ENCODE measurements around the gene GDF15. TPM values are rescaled to one million over a fixed set of nuclear protein-coding genes. Genes with fewer than 3 reads are reported as not detected.

GDF15 gene
- total RNA-seq, 1 donor from 2014 or later = 5.9 TPM

Small RNA genes lying within 50 kb of the gene (microRNA-seq; reads per million reads assigned to microRNA genes)
- not detected for gene MIR3189 (ENCODE audit: borderline number of aligned reads)

Other genes with a start within 250 kb of the GDF15 start
- gene PIK3R2, start 233.0 kb upstream of the GDF15 start, total RNA-seq = 14.8 TPM
- gene IFI30, start 212.3 kb upstream of the GDF15 start, total RNA-seq = 236 TPM
- 10.7 TPM for gene MPV17L2, start 192.9 kb upstream of the GDF15 start, total RNA-seq
- gene RAB3A, start 182.1 kb upstream of the GDF15 start, total RNA-seq = 3.0 TPM
- gene PDE4C, start 159.7 kb upstream of the GDF15 start, total RNA-seq = not detected
- gene IQCN, start 111.7 kb upstream of the GDF15 start, total RNA-seq = 2.8 TPM
- 320 TPM for gene JUND, start 104.5 kb upstream of the GDF15 start, total RNA-seq
- 68.4 TPM for gene LSM4, start 63.1 kb upstream of the GDF15 start, total RNA-seq
- 48.7 TPM for gene PGPEP1, start 45.6 kb upstream of the GDF15 start, total RNA-seq
- gene LRRC25, start 11.5 kb downstream of the GDF15 start, total RNA-seq = 19.3 TPM
- 63.3 TPM for gene SSBP4, start 33.2 kb downstream of the GDF15 start, total RNA-seq
- gene ISYNA1, start 52.0 kb downstream of the GDF15 start, total RNA-seq = 18.3 TPM
- gene ELL, start 135.9 kb downstream of the GDF15 start, total RNA-seq = 38.4 TPM
- gene FKBP8, start 157.4 kb downstream of the GDF15 start, total RNA-seq = 176 TPM
- gene KXD1, start 171.7 kb downstream of the GDF15 start, total RNA-seq = 90.9 TPM
- 959 TPM for gene UBA52, start 185.7 kb downstream of the GDF15 start, total RNA-seq
- gene REX1BD, start 202.6 kb downstream of the GDF15 start, total RNA-seq = 52.7 TPM
- gene CRLF1, start 220.6 kb downstream of the GDF15 start, total RNA-seq = 30.7 TPM
- gene TMEM59L, start 226.7 kb downstream of the GDF15 start, total RNA-seq = 2.0 TPM